ENCODE results near the gene WDHD1.
"Not testable (repeated sequence)": the region's sequence is repeated elsewhere in the genome, so short reads cannot be mapped to it uniquely, and the experiment has no call there.

WDHD1 gene

DNA sequence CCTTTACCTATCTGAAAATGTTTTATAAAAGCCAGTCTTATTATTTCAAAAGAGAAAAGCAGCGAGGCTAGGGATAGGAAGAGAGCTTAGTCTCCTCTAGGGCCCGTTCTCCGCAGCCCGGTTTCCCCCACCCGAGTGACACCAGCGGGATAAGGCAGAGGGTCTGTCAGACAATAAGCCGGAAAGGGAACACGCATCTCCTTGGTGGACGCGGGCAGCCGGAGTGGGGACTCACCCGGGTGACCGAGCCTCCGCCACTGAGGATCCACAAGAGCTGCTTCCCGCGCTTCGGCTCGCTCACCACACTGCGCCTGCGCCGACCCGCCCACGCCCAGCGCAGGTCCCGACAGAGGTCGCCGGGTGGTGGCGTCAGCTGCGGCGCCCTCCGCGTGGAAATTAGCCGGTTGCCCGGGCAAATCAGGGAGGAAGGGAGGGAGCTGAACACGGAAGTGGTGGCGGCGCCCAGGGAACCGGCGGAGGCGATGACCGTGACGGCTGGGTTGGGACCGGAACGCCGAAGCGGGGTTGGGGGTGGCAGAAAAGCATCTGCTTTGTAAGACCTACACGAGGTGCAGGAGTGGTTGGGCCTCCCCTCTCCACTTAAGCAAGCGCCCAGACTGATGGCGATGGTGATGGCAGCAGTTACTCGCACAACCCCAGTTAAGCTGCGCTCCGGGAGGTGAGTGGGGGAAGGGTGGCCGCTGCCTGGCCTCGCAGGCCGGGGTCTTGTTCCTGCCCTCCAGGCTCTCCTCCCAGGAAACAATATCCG lies at the start of gene WDHD1, which contains the start of gene SOCS4:
Gene WDHD1, minus strand, starts transcription at position 307 of the 769 bp plus-strand sequence. CDS start 312 bp downstream, outside the sequence.
Gene SOCS4, plus strand, starts transcription at position 444 of the 769 bp plus-strand sequence. CDS start 15,806 bp downstream, outside the sequence.
- DNase-seq, result peak; percentile 92

DNA sequence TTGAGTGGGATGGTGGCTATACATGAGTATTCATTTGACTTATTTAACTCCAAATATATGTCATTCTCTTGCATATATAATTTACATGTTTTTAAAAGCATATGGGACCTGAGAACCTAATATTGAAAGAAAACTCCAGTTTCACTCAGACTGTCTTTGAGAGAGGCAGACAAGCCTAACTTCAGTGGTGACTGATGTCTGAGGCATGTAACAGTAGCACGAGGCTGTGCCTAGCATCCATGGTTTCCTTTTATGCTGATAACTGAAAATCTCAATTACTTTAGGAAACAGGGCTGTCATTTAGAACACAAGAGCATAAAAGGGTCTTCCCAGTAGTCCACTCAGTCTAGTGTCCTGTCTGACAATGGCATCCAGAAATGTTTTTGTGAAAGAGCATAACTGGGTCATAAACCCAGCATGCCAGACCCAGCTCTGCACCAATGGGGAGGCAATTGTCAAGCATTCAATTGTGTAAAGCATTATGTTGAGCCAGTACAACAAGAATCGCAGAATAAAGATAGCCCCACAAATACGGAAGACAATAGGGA lies 48.8 kb upstream of the WDHD1 start:
- peak; percentile 35 for DNase-seq

- peak; percentile 34 for DNase-seq
These were observed 47.8 kb upstream of the WDHD1 start for GRCh38 chr14:55074662-55075061.

- peak; percentile 83 for DNase-seq
These were observed 47.0 kb upstream of the WDHD1 start for GRCh38 chr14:55073856-55074255.

DNA sequence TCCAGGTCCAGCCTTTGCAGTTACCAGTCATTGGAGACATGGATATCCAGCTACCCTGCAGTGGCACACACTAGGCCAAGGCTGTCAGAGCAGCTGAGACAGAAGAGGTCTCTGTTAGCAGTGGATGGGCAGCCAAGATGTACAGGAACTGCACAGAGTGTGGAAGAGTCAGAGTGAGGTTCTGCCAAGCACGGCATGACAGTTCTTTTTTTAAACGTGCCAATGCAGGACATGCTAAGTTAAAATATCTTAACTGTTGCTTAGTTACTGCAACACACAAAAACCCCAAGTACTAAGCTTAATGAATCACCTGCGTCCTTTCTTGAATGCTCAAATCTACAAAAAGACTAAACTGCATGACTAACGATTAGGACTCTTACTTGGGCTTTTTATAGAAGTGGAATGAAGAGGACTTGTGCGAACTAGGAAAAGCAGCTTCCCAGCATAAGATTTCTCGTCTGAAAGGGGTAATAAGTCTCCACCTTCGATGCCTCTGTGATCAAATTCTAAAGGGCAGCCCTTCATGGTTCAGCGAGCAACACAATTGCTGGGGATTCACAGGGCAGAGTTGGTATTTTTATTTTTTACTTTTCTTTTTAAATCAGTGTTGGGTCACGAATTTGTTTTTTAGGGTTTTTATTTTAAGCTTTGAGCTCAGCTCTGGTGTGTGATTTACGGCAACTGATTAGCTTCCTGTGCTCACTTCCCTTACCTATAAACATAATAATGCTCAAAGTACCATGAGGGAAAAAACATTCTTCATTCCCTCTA lies 45.2 kb upstream of the WDHD1 start:
- peak; percentile 85 for DNase-seq

DNA sequence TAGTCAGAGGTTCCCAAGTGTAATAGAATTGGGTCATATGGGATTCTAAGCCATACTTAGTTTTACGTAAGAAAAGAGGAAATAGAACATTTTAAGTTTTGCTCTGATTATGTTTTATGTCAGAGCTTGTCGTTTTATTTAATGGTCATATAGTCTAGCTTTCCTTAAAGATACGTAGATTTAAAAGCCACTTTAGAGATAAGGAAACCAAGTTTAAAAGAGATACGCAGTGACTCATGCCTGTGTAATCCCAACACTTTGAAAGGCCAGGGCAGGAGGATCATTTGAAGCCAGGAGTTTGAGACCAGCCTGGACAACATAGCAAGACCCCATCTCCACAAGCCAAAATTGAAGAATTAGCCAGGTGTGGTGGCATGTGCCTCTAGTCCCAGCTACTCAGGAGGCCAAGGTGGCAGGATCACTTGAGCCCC lies 44.1 kb upstream of the WDHD1 start:
- peak; percentile 18 for DNase-seq

DNA sequence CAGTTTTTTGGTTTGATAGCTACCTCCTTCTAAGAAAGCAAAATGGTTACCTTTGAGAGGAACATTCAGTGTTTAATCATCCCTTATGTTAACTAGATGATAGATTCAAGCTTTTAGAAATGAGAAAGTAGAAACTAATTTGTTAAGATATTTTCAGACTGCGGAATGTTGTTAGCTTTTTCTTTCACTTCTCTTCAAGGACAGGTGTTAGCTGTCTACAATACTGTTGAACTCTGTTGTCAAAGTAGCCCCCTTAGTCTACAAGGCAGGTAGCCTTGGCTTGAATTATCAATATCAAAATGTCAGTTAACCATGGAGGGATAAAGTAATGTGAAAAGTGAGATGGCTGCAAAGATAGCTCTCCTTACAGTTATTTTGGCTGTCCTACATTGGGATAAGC lies 39.3 kb upstream of the WDHD1 start:
- no peak for DNase-seq

GRCh38 chr14:55065411-55065810 lies 38.5 kb upstream of the WDHD1 start:
- no peak for DNase-seq

GRCh38 chr14:55064896-55065295 lies 38.0 kb upstream of the WDHD1 start:
- DNase-seq, result not testable (repeated sequence)

- DNase-seq, result no peak
These were observed 35.8 kb upstream of the WDHD1 start for GRCh38 chr14:55062517-55063351.

GRCh38 chr14:55059333-55059732 lies 32.4 kb upstream of the WDHD1 start:
- no peak for DNase-seq

- DNase-seq, result no peak
These were observed 31.0 kb upstream of the WDHD1 start for GRCh38 chr14:55057919-55058318.

GRCh38 chr14:55054098-55054497 lies 27.2 kb upstream of the WDHD1 start:
- no peak for DNase-seq

DNA sequence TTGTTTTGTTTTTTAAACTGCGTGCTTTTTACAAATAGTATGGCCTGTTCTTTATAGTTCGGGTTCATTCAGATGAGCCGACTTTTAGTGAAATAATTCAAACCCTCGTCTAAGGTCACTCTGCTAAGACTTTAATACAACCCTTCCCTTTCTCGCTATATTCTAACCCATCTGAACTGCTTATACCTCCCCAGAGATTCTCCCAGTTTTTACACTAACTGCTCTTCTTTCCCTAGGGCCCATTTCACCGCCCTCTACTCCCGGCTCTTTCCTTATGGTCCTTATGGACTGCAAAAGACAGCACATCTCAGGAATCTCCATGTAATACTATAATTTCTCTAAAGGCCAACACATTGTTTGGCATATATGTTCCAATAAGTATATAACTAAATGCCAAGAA lies 26.6 kb upstream of the WDHD1 start:
- no peak for DNase-seq

DNA sequence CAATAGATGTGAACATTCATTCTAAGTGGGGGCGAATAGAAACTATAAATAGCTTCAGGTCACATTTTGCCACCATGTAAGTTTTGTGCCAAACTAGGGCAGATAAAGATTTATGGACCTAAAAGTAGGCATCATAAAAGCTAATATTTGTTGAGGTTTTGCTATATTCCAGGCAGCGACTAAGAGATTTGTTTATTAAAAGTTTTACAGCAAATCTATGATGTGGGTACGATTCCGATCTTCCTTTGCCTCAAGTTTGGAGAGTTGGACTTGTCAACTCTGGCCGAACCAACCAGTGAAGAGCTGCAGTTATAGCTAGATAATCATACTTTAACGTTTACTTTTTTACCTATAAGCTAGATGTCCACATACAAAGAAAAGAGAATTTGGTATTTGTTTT lies 26.1 kb upstream of the WDHD1 start:
- no peak for DNase-seq

GRCh38 chr14:55052269-55052930 lies 25.5 kb upstream of the WDHD1 start:
- peak; percentile 21 for DNase-seq

DNA sequence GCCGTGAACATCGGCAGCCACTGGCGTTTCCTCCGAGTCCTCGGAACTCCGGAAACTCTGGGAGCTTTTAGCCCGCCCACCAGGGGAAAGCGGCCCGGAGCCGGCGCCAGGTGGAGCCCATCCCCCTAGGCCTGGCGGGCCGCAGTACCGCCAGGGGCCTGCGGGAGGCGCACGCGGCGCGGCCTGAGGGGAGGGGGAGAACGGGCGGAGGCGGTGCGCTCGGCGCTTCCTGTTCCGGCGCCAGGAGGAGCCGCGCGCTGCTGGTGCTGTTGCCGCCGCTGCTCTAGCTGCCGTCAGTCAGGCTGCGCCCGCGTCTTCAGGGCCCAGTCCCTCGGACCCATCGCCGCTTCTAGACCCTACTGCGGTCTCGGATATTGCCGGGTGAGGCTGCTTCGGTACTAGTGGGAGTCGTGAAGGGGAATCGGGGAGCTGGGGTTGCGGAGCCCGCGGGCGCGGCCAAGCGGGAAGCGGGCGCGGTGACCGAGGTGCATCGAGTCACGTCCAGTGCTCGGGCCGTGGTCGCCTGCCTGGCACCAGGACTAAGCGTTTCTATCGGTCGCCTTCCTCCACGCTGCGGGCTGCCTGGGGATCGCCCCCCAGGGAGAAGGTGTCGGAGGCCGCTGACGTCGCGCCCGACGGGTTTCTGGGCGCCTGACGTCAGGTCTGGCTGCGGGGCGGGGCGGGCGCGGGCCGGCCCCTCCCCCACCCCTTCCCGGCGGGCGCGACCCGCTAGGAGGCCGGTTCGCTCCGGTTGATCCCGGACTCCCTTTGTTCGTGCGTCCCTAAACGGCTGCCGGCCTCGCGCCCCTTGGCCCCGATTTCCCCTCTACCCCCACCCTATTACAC lies 24.7 kb upstream of the WDHD1 start, which contains the start of gene MAPK1IP1L:
Gene MAPK1IP1L, plus strand, starts transcription at position 225 of the 846 bp plus-strand sequence. CDS start 10,037 bp downstream, outside the sequence.
- DNase-seq, result peak; percentile 95

DNA sequence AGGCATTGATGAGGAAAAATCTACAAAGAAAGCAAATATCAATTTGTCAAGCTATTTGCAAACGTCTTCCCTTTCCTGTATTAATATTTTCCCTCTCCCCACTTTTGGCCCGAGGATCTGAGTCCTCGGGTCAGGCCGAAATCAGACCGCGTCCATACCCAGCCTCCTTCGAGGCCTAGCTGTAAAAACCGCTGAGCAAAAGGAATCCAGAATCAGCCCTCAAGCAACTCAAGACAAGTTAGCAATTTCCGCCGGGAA lies 24.2 kb upstream of the WDHD1 start:
- no peak for DNase-seq

DNA sequence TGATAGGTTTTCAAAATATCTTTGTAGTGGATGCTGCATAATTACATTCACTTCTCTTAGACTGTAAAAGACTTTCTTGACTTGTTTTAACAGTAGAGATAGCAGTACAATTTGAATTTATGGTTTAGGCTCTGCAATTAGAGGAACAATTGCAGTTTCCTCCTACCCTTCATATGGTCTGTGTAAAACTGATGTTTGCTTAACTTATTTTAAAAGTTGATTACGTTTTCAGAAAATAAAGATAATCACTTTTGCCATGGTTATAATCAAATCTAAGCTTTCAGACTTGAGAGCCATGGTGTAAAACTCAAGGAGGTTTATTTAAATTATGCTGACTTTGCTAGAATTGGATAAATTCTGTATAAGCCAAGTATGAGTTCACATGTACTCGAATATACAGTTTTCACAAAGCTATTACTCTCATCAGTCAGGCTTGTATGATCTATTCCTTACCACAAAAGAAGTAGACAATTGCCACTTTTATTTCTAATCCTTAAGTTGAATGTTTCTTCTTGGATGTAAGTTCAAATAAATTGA lies 22.1 kb upstream of the WDHD1 start:
- no peak for DNase-seq

GRCh38 chr14:55047301-55048053 lies 20.6 kb upstream of the WDHD1 start:
- DNase-seq, result no peak

All from fibroblast of skin of right quadriceps (primary cell).